HG02973 (cell line): ENCODE measurements around the gene IPO5.
A peak's percentile ranks its signal among the peaks of the same experiment; 100 is the strongest.
"Not testable (repeated sequence)": the region's sequence is repeated elsewhere in the genome, so short reads cannot be mapped to it uniquely, and the experiment has no call there.

Experiments used
- ATAC-seq: cut with Tn5 transposase; IDR thresholded peaks from one replicate; pipeline ENCODE4 v1.9.1; 2021; ENCODE audit warnings: moderate library complexity; ENCODE audit not compliant: unreplicated experiment

IPO5 gene

GRCh38 chr13:97948041-97948440 lies 5.4 kb upstream of the IPO5 start:
- ATAC-seq, result no peak

- ATAC-seq, result not testable (repeated sequence)
Observed at GRCh38 chr13:97949316-97949715, 4.2 kb upstream of the IPO5 start.

- ATAC-seq, result no peak
Observed at GRCh38 chr13:97951376-97951775, 2.1 kb upstream of the IPO5 start.

DNA sequence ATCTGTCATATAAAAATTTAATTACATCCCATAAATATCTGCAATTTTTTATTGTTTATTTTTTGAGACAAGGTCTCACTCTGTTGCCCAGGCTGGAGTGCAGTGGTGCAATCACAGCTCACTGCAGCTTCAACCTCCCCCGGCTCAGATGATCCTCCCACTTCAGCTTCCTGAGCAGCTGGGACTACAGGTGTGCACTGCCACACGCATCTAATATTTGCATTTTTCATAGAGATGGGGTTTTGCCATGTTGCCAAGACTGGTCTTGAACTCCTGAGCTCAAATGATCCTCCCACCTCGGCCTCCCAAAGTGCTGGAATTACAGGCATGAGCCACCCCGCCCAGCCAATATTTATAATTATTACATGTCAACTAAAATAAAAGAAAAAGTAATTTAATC lies 644 bp upstream of the IPO5 start:
- not testable (repeated sequence) for ATAC-seq

DNA sequence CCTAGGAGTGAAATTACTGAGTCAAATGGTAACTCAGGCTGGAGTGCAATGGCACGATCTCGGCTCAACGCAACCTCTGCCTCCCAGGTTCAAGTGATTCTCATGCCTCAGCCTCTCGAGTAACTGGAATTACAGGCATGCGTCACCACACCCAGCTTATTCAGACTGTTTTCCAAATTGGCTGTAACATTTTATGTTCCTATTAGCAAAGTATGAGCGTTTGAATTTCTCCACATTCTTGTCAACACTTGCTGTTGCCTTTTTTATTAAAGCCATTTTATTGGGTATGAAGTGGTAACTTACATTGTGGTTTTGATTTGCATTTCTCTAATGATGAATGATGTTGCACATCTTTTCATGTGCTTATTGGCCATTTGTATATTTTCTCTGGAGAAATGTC lies 7.9 kb downstream of the IPO5 start:
- ATAC-seq, result no peak

GRCh38 chr13:97962887-97963286 lies 9.4 kb downstream of the IPO5 start:
- ATAC-seq, result no peak

DNA sequence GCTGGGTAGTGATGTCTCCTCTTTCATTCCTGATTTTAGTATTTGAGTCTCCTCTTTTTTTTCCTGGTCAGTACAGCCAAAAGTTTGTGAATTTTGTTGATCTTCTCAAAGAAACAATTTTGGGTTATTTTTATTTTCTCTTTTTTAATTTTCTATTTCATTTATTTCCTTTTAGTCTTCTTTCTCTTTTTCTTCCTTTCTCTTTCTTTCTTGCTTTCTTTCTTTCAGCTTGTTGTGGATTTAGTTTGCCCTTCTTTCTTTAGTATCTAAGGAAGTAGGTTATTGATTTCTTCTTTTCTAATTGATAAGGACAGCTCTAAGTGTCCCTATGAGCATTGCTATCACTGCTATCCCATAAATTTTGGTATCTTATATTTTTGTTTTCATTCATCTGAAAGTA lies 13.8 kb downstream of the IPO5 start:
- ATAC-seq, result no peak

- no peak for ATAC-seq
Observed at GRCh38 chr13:97967948-97968347, 14.5 kb downstream of the IPO5 start.

GRCh38 chr13:97971519-97971918 lies 18.0 kb downstream of the IPO5 start:
- ATAC-seq, result no peak

DNA sequence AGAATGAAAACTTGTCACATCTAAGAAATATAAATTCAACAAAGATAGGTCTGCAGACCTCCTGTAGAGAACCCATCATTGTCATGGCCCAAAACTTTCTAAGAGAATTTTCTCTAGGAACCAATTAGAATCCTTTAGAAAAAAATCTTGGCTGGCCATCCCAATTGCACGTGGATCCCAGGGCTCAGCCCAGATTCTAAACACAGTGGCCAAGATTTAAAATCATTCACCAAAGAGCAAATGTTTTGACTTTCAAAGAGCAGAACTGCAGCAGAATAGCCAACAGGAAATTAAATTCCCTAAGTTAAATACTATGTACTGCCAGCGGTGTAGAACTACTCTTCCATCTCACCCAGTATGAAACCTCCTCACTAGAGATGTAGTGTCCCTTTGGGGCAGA lies 21.3 kb downstream of the IPO5 start:
- no peak for ATAC-seq

DNA sequence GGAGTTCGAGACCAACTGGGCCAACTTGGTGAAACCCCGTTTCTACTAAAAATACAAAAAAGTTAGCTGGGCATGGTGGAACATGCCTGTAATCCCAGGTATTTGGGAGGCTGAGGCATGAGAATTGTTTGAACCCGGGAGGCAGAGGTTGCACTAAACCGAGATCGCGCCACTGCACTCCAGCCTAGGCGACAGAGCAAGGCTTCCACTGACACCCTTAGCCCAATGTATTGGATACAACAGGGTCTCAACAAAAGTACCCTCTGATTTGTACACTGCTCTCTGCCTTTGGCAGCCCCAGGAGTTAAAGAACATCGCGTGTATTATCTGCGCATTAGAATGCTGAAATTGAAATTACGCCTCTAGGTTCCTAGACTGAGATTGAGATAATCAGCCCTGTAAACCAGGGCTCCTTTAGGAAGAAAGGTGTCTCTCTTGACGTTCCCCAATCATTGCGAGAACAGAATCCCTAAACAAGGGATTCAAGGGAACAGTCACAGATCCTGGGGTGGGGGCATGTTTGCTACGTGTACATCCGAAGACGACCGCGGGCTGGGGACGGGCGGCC lies 21.9 kb downstream of the IPO5 start:
- peak; percentile 2 for ATAC-seq

DNA sequence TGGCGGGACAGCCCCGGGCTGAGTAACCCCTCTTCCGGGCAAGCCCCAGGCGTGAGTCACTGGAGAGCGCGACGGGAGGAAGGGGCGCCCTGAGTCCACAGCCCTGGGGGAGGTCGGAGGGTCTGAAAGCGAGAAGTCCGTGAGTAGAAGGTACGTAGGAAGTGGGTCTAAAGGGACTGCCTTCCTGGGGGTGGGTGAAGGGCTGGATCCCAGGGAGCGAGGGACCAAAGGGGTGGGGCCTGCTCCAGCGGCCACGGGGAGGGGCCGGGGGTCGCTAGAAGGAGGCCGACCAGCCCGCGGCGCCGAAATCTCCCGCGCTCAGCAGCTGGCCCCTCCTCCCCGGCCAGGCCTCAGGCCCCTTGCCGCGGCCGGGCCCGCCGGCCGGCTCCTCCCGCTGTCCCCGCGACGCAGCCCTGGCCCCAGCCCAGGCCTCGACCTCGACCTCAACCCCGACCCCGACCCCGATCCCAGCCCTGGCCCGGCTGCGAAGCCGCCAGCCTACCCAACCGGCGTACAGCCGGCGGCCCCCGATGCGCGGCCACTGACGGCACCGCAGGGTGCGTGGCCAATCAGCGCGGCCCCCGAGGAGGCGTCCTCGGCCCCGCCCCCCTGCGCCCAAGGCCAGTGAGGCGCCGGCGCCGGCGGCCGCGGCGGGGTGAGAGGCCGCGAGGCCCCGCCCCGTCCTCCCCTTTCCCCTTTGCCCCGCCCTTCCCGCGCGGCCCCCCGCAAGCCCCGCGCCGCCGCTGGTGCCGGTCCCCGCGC lies 22.6 kb downstream of the IPO5 start:
- peak; percentile 87 for ATAC-seq

- ATAC-seq, result peak; percentile 41
Observed at GRCh38 chr13:97976610-97977521, 23.4 kb downstream of the IPO5 start.

DNA sequence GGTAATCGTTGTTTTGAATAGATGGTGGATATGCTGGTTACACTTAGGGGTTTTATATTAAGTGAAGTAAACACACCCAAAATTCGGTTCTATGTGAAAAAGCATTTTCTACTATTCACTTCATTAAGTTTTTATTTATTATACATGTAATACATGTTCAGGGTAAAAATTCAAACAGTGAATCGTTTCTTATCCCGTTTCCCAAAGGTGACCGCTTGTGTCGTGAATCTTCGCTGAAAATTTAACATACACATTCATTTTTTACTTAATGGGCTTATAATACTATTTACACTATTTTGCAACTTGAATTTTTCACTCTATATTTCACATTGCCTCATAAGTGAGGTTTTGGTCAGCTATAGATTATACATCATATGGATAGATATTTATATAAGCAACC lies 24.5 kb downstream of the IPO5 start:
- no peak for ATAC-seq

DNA sequence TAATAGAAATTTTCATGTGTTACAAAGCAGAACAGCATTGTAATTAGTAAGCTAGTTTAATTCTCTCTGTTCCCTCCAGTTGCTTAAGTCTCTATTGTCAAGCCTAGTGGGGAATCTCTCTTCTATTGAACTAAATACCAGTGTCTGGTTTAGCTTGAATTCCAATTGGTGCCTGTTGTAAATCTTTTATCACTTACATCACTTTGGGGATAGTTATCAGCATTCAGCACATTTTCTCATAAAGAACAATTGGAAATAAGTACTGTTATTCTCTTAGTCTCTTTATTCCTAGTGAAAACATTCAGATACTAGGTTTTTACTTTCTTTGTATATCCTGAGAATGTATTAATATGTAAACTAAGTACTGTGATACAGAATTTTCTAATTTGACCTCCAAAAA lies 25.2 kb downstream of the IPO5 start:
- no peak for ATAC-seq

DNA sequence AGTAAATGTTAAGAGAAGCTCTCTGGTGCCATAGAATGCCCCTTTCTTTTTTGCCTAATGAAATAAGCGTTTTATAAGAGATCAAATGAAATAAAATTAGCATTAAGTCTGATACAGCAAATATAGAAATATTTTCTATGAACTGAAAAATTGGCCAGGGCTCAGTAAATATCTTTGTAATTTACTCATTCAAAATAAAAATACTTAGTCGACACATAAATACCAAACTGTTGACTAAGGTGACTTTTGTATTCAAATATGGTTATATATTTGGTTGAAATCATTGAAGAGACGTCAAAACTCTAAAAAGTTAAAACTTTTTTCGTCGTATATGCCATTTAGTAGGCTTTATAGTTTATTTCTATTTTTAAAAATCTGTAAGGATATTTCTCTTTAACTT lies 25.6 kb downstream of the IPO5 start:
- no peak for ATAC-seq

- no peak for ATAC-seq
Observed at GRCh38 chr13:97979556-97979955, 26.1 kb downstream of the IPO5 start.

DNA sequence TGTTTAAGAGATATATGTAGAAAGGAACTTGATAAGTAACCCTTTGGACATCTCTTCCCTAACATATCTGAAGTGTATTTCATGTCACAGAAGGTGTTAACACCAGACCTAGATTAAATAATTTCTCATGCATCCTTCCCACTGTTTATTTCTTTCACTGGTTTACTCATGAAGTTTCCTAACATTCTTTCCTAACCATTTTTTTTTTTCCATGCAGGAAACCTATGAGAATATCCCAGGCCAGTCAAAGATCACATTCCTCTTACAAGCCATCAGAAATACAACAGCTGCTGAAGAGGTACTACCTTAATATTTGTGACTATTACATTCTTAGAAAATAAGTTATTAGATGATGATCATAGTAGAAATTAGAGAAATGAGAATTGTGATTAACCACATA lies 28.8 kb downstream of the IPO5 start:
- ATAC-seq, result no peak

DNA sequence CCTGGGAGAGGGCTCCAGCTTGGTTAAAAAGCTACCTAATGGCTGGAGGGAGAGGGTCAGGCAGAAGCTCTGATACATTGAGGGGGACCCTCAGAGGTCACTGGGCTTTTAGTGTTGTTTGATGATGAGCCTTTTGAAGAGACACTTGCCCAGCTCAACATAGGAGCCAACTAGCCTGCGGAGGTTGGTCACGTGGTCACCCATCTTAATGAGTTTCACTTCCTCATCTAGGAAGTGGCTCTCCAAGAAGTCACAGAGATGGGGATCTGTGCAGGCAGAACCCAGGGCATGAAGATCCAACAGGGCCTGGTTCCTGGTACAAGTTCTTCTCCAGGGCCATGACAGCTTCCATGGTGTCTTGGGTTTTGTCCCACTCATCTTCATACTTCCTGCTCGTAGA lies 33.4 kb downstream of the IPO5 start:
- peak; percentile 88 for ATAC-seq

GRCh38 chr13:97999653-98000052 lies 46.2 kb downstream of the IPO5 start:
- no peak for ATAC-seq

GRCh38 chr13:98004107-98004506 lies 50.6 kb downstream of the IPO5 start:
- ATAC-seq, result no peak

- ATAC-seq, result not testable (repeated sequence)
Observed at GRCh38 chr13:98004997-98005396, 51.5 kb downstream of the IPO5 start.
